Prostate gland (tissue), 2 donors: ENCODE results near the gene ANKRD27. TPM values are rescaled to one million over a fixed set of nuclear protein-coding genes. Genes with fewer than 3 reads are reported as not detected.

ENCODE experiments used
- DNase-seq: peaks from one replicate; pipeline ENCODE4 v3.0.0-alpha.2; 2019; ENCODE audit warnings: low spot score
- H3K27ac ChIP-seq, 2 donors: fragments of 200-600 bp; sonication (generic); 2 replicates each; pipeline ENCODE4 v1.5.1; 2017 to 2019
- H3K27me3 ChIP-seq: fragments of 200-600 bp; sonication (generic); replicated peaks from 2 replicates; pipeline ENCODE4 v1.5.1; 2019; ENCODE audit not compliant: insufficient read depth
- H3K36me3 ChIP-seq, 2 donors: fragments of 200-600 bp; sonication (generic); 1 replicate in 1 of 2; 2 replicates in 1 of 2; pipeline versions ENCODE4 v1.5.1 to v1.8.1; 2017 to 2019
- H3K4me1 ChIP-seq: fragments of 200-600 bp; sonication (generic); replicated peaks from 2 replicates; pipeline ENCODE4 v1.5.1; 2019
- H3K4me3 ChIP-seq, 2 donors: fragments of 200-600 bp; sonication (generic); 2 replicates each; pipeline ENCODE4 v1.5.1; 2017 to 2019
- H3K9me3 ChIP-seq: fragments of 200-600 bp; sonication (generic); 2 replicates; pipeline ENCODE4 v1.5.1; 2017
- POLR2A ChIP-seq: fragments of 450-650 bp; IDR thresholded peaks from one replicate; pipeline ENCODE4 v1.6.1; 2016; ENCODE audit warnings: antibody characterized with exemption, mild to moderate bottlenecking
- POLR2AphosphoS5 ChIP-seq: sonication (generic); formaldehyde crosslinking; IDR thresholded peaks from one replicate; pipeline ENCODE4 v1.6.1; 2017; ENCODE audit warnings: antibody characterized with exemption
- WGBS: methylation state at CpG from one replicate; pipeline ENCODE4 v1.1.5; 2018; 5-methylcytosine and 5-hydroxymethylcytosine counted together
- intact Hi-C: fragments of 100-400 bp; cut with DNase I; formaldehyde crosslinking; loops from one replicate; pipeline ENCODE4 v1.14.2; 2022
- total RNA-seq, 2 donors: library from RNA; depleted of rRNA; stranded (reverse); fragments of >200 nt; gene quantifications; one replicate each; pipeline ENCODE4 v1.1.0, GENCODE V29; 2016
- TF ChIP-seq, protein P1 (sequence below), 4 experiments: fragments of 200-600 bp in 2 of 4; fragments of 450-650 bp in 2 of 4; sonication (generic) in 2 of 4; IDR thresholded peaks; 1 replicate in 3 of 4; 2 replicates in 1 of 4; pipeline ENCODE4 v1.5.1; 2016 to 2019; ENCODE audit warnings: antibody characterized with exemption in 4 of 4, mild to moderate bottlenecking in 2 of 4, moderate library complexity in 2 of 4

The ANKRD27 gene
- total RNA-seq, 2 donors from 2014 or later = 25.7 to 51.4 TPM

DNA sequence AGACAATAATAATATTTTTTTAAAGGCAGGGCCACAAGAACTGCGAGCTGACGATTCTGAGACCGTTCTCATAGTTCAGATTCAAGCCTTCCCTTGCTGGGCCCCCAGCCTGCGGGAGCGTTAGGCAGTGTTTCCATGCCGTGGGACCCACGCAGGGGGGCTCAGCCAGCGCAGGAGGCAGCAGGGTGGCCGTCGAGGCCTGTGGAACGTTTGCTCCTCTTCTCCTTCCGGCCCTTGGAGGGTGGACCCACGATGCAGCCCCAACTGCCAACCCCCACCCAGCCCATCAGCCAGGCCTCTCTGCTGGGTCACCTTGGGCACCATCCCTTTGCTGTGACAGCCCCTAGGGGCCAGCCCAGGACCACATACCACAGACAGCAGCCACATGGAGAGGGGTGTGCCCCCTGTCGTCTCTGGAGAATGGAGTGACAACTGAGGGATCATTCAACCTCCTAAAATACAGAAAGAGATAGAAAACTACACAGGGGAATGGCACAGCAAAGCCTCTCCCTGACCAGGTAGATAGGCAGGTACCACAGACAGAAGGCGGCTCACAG is 47.2 kb downstream of the ANKRD27 start:
- Histone ChIP-seq H3K4me1 (no peaks in the 10 kb centered on the region), H3K36me3 (no peaks in the 10 kb centered on the region), H3K27me3 (no peaks in the 10 kb centered on the region), H3K27ac (no peak overlapping the region), H3K4me3 (no peak overlapping the region), H3K9me3 (no peaks in the 10 kb centered on the region)
- no peak for DNase-seq
- TF ChIP-seq, protein P1, sequence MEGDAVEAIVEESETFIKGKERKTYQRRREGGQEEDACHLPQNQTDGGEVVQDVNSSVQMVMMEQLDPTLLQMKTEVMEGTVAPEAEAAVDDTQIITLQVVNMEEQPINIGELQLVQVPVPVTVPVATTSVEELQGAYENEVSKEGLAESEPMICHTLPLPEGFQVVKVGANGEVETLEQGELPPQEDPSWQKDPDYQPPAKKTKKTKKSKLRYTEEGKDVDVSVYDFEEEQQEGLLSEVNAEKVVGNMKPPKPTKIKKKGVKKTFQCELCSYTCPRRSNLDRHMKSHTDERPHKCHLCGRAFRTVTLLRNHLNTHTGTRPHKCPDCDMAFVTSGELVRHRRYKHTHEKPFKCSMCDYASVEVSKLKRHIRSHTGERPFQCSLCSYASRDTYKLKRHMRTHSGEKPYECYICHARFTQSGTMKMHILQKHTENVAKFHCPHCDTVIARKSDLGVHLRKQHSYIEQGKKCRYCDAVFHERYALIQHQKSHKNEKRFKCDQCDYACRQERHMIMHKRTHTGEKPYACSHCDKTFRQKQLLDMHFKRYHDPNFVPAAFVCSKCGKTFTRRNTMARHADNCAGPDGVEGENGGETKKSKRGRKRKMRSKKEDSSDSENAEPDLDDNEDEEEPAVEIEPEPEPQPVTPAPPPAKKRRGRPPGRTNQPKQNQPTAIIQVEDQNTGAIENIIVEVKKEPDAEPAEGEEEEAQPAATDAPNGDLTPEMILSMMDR (IDR thresholded peaks at IDR 0.05) = no peak
- no peak for TF ChIP-seq POLR2AphosphoS5
- no peak for TF ChIP-seq POLR2A
- 82% methylated on average over 15 of the region's 15 CpGs for WGBS
- intact Hi-C loops = no loop called here

DNA sequence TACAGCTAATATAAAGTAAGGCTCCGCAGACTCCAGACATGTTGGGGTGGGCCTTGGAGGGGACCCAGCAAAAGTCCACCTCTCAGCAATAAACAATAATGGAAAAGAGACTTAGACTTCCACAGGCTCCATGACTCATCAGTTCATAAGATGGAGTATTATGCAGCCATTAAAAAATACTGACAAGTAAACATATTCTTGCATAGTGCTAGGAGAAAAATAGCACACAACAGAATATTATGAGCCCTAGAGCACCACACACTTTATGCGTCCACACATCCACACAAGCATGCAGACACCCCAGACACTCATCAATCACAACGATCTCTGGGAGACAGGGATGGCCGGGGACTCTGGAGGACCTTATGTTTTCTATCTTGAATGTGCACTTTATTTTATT is 48.0 kb downstream of the ANKRD27 start:
- no peaks in the 10 kb centered on the region for H3K9me3 ChIP-seq
- DNase-seq = no peak
- H3K27me3 ChIP-seq = no peaks in the 10 kb centered on the region
- 98% methylated on average over 4 of the region's 4 CpGs for WGBS
- no peaks in the 10 kb centered on the region for H3K36me3 ChIP-seq
- no peak overlapping the region for H3K4me3 ChIP-seq
- H3K4me1 ChIP-seq = no peaks in the 10 kb centered on the region
- intact Hi-C loops = no loop called here
- TF ChIP-seq, protein P1 (IDR thresholded peaks at IDR 0.05) = no peak
- no peak for TF ChIP-seq POLR2AphosphoS5
- TF ChIP-seq POLR2A = no peak
- H3K27ac ChIP-seq = no peak overlapping the region

DNA sequence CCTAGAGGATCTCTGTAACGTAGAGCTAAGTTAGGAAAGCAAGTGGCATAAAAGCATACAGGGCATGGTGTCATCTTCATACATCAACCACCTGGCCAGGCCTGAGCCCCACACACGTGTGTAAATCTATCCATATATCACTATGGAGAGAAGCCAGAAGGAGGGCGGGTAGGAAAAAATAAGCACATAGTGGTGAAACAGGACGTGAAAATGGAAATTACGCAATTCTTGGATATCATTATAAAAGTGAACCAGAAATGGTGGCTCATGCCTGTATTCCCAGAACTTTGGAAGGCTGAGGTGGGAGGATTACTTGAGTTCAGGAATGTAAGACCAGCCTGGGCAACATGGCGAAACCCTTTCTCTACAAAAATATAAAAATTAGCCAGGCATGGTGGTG is 50.6 kb downstream of the ANKRD27 start:
- no peak for DNase-seq
- Histone ChIP-seq H3K27me3 (no peaks in the 10 kb centered on the region), H3K27ac (no peak overlapping the region), H3K9me3 (no peaks in the 10 kb centered on the region), H3K4me3 (no peak overlapping the region), H3K36me3 (peaks cover under 1 to 5% of the 10 kb centered on the region in 2 donors), H3K4me1 (no peaks in the 10 kb centered on the region)
- TF ChIP-seq, protein P1 (IDR thresholded peaks at IDR 0.05) = no peak
- no peak for TF ChIP-seq POLR2AphosphoS5
- no peak for TF ChIP-seq POLR2A
- 92% methylated on average over 6 of the region's 6 CpGs for WGBS
- intact Hi-C loops = no loop called here

DNA sequence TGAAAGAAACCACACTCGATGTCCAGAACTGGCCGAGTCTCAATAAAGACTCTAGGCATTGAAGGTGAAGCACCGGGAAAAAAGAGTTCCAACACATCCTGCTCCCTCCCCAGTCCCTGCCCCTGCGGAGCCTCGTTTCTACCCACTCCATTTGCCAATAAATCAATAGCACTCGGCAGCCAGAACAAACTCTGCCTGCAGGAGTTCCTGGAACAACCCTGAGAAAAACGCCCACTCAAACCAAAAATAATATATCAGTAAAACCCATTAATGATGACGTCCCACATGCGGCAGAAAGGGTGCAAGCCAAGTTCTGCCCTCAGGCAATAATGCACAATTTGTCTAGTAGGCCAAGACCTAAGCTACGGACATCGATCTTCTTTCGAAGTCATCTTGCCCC is 53.0 kb downstream of the ANKRD27 start:
- intact Hi-C loops = no loop called here
- Histone ChIP-seq H3K27me3 (no peaks in the 10 kb centered on the region), H3K36me3 (peaks cover 4 to 15% of the 10 kb centered on the region in 2 donors)

More for the DNA sequence above, 53.0 kb downstream of the ANKRD27 start:
- H3K9me3 ChIP-seq = no peaks in the 10 kb centered on the region
- no peak overlapping the region for H3K4me3 ChIP-seq
- 72% methylated on average over 12 of the region's 12 CpGs for WGBS
- DNase-seq = no peak
- no peak for TF ChIP-seq POLR2AphosphoS5
- TF ChIP-seq, protein P1 (IDR thresholded peaks at IDR 0.05) = no peak
- no peak for TF ChIP-seq POLR2A
- H3K27ac ChIP-seq = no peak overlapping the region
- no peaks in the 10 kb centered on the region for H3K4me1 ChIP-seq
